Putamen (tissue), 1 donor: ENCODE results near the gene KIF25.
"Not testable (repeated sequence)": the region's sequence is repeated elsewhere in the genome, so short reads cannot be mapped to it uniquely, and the experiment has no call there.

ENCODE experiments used
- DNase-seq: peaks from one replicate; pipeline ENCODE4 v3.0.0-alpha.2; 2016; ENCODE audit warnings: low spot score

Gene KIF25

GRCh38 chr6:168070804-168071203, 73.3 kb downstream of the KIF25 start:
- DNase-seq, result no peak

GRCh38 chr6:168071620-168072019, 74.1 kb downstream of the KIF25 start:
- no peak for DNase-seq

GRCh38 chr6:168072261-168072660, 74.8 kb downstream of the KIF25 start:
- DNase-seq, result no peak

GRCh38 chr6:168072730-168073129, 75.3 kb downstream of the KIF25 start:
- no peak for DNase-seq

GRCh38 chr6:168073937-168074730, 76.7 kb downstream of the KIF25 start:
- DNase-seq, result no peak

GRCh38 chr6:168075216-168075615, 77.7 kb downstream of the KIF25 start:
- no peak for DNase-seq

GRCh38 chr6:168075787-168076202, 78.3 kb downstream of the KIF25 start:
- no peak for DNase-seq

GRCh38 chr6:168077401-168077800, 79.9 kb downstream of the KIF25 start:
- DNase-seq, result not testable (repeated sequence)

- DNase-seq, result no peak
These were observed 80.9 kb downstream of the KIF25 start for GRCh38 chr6:168078175-168078942.

GRCh38 chr6:168078943-168079405, 81.5 kb downstream of the KIF25 start, which contains the start of gene FRMD1:
FRMD1 (minus strand) TSS chr6:168079212; CDS start chr6:168079094, 118 bp downstream.
- DNase-seq, result no peak

- DNase-seq, result no peak
These were observed 83.1 kb downstream of the KIF25 start for GRCh38 chr6:168080393-168081077.

- no peak for DNase-seq
These were observed 84.5 kb downstream of the KIF25 start for GRCh38 chr6:168081858-168082546.

GRCh38 chr6:168082860-168083513, 85.5 kb downstream of the KIF25 start:
- DNase-seq, result no peak

- no peak for DNase-seq
These were observed 86.0 kb downstream of the KIF25 start for GRCh38 chr6:168083514-168083885.

- no peak for DNase-seq
These were observed 87.1 kb downstream of the KIF25 start for GRCh38 chr6:168084465-168085160.

GRCh38 chr6:168086066-168086465, 88.6 kb downstream of the KIF25 start:
- DNase-seq, result no peak

- DNase-seq, result no peak
These were observed 89.1 kb downstream of the KIF25 start for GRCh38 chr6:168086616-168087015.

GRCh38 chr6:168087436-168088160, 90.1 kb downstream of the KIF25 start:
- no peak for DNase-seq

GRCh38 chr6:168088161-168089053, 90.9 kb downstream of the KIF25 start:
- DNase-seq, result no peak
